Erythroblast (primary cell): Measurements from ENCODE around the gene RABEP1.
"Not testable (repeated sequence)": the region's sequence is repeated elsewhere in the genome, so short reads cannot be mapped to it uniquely, and the experiment has no call there.

Experiments
- DNase-seq, 2 experiments: peaks; one replicate each; lab custom pipeline; 2025; lab: John Stamatoyannopoulos, UW
- GATA1 ChIP-seq: IDR thresholded peaks from 2 replicates; pipeline ENCODE4 v1.6.1; 2011; ENCODE audit warnings: low read depth, mild to moderate bottlenecking, control low read depth, low read length, moderate library complexity
- POLR2A ChIP-seq: IDR thresholded peaks from 2 replicates; pipeline ENCODE4 v1.6.1; 2011; ENCODE audit warnings: mild to moderate bottlenecking, low read length

Gene RABEP1

GRCh38 chr17:5408186-5408585 lies 126.1 kb downstream of the RABEP1 start:
- peak; percentile 63 to 82 for DNase-seq
- TF ChIP-seq GATA1 (no peak), POLR2A (no peak)

DNA sequence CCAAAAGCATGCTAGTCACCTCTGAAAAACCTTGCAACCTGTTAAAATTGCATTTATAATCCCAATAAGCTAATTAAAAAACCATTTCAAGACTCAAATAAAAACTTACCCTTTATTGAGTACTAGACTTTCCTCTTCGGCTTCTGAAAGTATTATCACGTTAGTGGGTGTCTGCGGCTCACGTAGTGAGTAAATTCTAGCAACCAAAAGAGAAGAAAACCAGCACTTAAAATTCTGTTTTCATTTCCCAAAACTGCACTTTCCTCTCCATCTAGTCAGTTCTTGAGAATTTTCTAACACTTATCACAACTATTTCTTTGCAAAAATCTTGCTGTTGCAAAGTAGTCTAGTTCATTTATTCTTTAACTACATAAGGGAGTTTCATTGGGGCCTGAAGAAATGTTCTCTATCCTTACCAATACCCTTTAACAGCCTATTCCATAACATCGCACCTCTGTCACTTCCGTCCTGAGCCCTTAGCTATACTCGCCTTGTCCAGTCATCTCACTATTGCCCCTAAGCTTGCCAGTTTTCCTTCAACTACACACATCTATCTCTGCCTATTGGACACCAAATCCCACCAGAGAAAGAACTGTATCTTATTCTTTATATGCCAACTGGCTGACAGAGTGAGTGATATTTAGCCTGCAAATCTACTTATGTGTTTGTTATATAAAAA lies 128.6 kb downstream of the RABEP1 start:
- no peak for TF ChIP-seq GATA1
- TF ChIP-seq POLR2A, result no peak
- no peak for DNase-seq

- peak; percentile 44 to 80 for DNase-seq
- TF ChIP-seq GATA1 (no peak), POLR2A (no peak)
Measured at GRCh38 chr17:5413682-5414081, 131.6 kb downstream of the RABEP1 start.

GRCh38 chr17:5416901-5417300 lies 134.8 kb downstream of the RABEP1 start:
- no peak for TF ChIP-seq GATA1
- DNase-seq, result peak; percentile 36 to 59

DNA sequence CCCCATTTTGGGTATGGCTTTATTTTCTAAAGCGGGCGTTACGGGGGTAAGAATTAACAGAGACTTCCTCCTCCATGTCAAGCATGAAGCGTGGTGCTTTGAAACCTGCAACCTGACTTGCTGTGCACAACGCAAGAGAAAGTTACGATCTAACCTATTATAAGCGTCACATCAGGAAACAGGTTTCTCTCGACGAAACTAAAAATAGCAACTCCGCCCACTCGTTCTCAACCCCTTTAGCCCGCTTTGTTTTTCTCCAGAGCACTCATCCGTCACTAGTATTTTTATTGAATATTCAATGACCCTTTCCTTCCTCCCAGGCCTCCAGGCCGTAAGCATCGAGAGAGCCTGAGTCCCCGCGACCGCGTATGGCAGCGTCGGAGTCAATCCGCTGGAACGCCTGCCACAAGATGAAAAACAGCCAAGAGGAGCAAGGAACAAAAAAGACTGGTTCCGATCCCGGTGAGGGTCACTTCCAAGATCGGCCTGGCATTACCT lies 136.8 kb downstream of the RABEP1 start:
- peak; percentile 65 to 79 for DNase-seq
- TF ChIP-seq POLR2A, result no peak
- no peak for TF ChIP-seq GATA1

DNA sequence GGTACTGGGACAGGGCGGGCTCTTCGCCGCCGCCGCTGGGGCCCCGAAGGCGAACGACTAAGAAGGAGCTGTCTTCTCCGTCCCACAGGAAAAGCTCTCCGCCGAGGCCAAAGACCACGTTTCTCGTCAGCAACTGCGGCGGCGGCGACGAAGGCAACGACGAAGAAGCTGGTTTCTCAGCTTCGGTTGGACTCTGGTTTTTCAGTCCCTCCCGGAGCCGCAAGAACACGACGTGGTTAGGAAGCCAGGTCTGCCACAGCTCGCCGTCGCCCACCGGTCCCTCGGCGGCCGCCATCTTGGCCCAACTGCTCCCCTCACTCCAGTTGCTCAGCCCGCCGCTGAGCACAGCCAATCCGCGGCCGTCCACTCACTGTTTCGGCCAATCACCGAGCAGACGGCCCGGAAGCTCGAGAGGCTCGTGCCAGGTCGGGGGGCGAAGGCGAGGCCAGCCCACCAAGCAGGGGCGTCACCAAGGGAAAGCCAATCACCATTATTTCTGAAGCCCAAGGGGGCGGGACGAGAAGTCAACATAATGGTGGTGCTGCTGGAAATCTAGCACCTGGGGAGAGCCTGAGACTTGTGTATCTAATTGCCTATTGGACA lies 137.4 kb downstream of the RABEP1 start, which contains the start of gene NUP88:
TSS of gene NUP88 (minus strand) at position 307 of the 603 bp plus-strand sequence. CDS start at position 295, 12 bp downstream.
- peak; percentile 98 for DNase-seq
- TF ChIP-seq GATA1, result no peak
- peak; percentile 93 for TF ChIP-seq POLR2A

DNA sequence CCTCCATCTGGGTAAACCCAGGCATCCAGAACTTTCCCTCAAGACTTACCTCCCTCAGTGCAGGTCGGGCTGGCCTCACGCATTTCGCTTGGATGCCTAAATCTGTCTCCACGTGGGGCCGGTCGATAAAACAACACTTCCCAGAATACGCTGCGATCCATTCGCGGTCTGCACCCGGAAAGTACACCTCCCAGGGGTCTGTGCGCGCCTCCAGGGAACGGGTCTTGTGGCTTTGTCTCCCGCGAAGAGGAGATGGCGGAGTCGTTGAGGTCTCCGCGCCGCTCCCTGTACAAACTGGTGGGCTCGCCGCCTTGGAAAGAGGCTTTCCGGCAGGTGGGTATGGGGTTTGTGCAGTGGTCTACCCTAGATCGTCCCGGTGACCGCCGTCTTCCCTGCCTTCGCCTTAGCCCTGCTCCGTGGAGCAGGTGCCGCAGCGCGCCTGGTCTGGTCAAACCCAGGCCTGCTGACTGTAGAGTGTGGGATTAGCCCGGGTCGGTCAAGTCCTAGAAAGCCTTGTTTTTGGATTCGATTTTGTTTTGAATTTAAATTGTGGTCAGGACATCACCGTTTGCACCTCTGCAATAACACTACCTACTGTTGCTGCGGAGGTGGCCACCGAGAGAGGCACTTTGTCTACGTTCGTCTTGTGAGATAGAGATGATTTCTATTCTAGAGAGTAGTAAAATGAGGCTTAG lies 138.0 kb downstream of the RABEP1 start, which contains the start of gene RPAIN:
TSS of gene RPAIN (plus strand) at position 224 of the 695 bp plus-strand sequence. CDS start at position 253, 29 bp downstream.
- no peak for TF ChIP-seq GATA1
- TF ChIP-seq POLR2A, result peak; percentile 81
- DNase-seq, result peak; percentile 93 to 95

DNA sequence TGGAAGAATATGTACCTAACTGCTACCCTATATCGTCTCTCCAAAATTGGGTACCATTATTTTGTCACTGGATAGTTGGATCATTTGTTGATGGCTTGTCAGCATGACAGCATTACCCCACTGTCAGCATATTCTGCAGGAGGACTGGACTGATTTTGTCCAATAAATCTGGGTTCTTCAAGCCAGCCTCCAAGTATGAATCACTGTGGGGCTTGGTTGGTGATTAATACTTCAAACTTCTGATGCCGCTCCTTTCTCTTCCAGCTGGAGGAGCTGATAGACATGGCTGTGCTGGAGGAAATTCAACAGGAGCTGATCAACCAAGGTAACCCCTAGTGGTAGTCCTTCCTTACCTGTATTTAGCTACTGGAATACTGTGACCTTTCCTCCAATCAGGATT lies 140.4 kb downstream of the RABEP1 start:
- TF ChIP-seq POLR2A (no peak), GATA1 (no peak)
- peak in 1 of 2 experiments; percentile 31 for DNase-seq

DNA sequence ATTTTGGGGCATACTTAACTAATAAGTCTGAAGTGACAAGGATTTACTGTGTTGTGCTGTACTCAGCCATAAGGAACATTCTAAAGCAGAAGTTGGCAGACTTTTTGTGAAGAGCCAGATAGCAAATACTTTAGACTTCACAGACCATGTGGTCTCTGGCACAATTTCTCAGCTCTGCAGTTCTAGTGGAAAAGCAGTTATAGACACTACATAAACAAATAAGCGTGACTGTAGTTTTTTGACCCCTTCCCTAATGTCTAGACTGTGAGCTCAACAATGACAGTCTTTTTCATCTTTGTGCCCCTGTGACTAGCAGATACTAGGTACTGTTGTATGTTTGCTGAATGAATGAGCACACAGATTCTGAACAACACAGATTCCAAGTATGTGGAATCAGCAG lies 142.8 kb downstream of the RABEP1 start:
- DNase-seq, result no peak
- TF ChIP-seq GATA1, result no peak
- no peak for TF ChIP-seq POLR2A

- DNase-seq, result no peak
- no peak for TF ChIP-seq GATA1
- TF ChIP-seq POLR2A, result no peak
Measured at GRCh38 chr17:5425826-5426225, 143.7 kb downstream of the RABEP1 start.

GRCh38 chr17:5429191-5429887 lies 147.3 kb downstream of the RABEP1 start:
- TF ChIP-seq GATA1 (no peak), POLR2A (no peak)
- DNase-seq, result no peak

DNA sequence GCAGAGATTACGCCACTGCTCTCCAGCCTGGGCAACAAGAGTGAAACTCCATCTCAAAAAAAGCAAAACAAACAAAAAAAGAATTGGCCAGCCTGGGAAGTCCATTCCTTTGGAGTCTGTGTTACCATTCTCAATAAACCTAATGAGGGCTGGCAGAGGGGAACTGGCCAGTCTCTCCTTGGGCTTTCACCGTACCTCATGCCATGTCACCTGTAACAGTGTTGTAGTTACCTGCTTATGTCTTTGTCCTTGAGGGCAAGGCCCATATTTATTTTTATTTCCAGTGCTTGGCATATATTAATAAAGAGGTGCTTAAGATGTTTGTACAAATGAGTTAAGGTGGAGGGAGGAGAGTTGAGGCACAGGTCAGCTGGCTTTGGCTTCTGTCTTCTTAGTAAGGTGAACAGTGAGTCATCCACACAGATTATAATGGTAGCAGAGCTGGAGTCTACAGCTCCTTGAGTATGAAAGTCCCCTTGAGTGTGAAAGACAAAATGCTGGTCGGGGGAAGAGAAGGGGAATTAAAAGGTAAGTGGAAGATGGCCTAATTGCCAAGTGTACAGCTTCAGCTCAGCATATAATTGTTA lies 148.4 kb downstream of the RABEP1 start:
- TF ChIP-seq GATA1 (no peak), POLR2A (no peak)

DNA sequence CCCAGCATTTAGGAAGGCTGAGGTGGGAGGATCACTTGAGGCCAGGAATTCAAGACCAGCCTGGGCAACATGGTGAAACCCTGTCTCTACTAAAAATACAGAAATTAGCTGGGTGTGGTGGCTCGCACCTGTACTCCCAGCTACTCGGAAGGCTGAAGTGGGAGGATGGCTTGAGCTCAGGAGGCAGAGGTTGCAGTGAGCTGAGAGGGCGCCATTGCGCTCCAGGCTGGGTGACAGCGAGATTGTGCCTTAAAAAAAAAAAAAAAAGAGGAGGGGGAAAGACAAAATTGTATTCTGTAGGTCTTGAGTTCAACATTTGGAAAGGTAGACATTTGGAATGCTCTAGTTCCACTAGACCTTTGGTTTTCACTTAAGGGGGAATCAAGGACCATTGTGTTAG lies 149.2 kb downstream of the RABEP1 start:
- not testable (repeated sequence) for DNase-seq

More for the DNA sequence above, 148.4 kb downstream of the RABEP1 start:
- no peak for DNase-seq
